Measurements from ENCODE around the gene ENDOV.

The ENDOV gene

GRCh38 chr17:80432961-80433550 lies 18.1 kb downstream of the ENDOV start:
- DNase-seq = no peak

- DNase-seq = no peak
These were observed 19.1 kb downstream of the ENDOV start for GRCh38 chr17:80433916-80434666.

- DNase-seq = no peak
These were observed 22.6 kb downstream of the ENDOV start for GRCh38 chr17:80437532-80437931.

- no peak for DNase-seq
These were observed 23.8 kb downstream of the ENDOV start for GRCh38 chr17:80438806-80439205.

- no peak for DNase-seq
These were observed 24.5 kb downstream of the ENDOV start for GRCh38 chr17:80439499-80439898.

- no peak for DNase-seq
These were observed 26.2 kb downstream of the ENDOV start for GRCh38 chr17:80441133-80441578.

DNA sequence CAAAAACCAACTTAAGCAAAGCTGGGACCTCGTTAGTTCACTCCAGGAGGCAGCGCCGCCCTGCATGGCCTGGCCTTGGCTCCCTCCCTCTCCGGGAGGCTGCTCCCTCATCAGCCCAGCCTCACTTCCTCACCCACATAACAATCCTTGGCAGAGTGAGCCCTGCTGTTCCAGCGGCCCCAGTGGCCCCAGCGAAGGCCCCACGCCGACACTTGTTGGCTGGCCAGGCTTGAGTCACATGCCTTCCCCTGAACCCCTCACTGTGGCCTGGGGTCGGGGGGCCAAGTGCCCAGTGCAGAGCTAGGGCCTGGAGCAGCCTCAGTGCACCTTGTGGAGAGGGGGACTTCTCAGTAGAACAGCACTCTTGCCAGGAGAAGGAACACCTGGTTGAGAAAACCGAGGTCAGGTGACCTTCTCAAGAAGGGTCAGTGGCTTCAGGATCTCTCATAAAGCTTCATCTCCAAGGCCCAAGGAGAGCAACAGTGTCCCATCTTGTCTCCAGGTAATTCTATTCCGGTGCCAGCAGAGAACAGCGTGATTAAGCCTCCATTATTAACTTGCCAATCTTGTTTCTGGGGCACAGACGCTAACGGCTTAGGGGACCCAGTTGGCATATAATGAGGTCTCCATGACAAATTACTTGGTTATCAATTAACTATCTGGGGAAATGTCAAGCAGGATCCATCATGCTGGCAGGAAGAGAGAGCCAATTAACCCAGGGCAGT lies 26.8 kb downstream of the ENDOV start:
- DNase-seq = no peak

GRCh38 chr17:80442323-80442659 lies 27.3 kb downstream of the ENDOV start:
- DNase-seq = no peak

GRCh38 chr17:80442764-80443163 lies 27.8 kb downstream of the ENDOV start:
- no peak for DNase-seq

- no peak for DNase-seq
These were observed 28.5 kb downstream of the ENDOV start for GRCh38 chr17:80443498-80443897.

DNA sequence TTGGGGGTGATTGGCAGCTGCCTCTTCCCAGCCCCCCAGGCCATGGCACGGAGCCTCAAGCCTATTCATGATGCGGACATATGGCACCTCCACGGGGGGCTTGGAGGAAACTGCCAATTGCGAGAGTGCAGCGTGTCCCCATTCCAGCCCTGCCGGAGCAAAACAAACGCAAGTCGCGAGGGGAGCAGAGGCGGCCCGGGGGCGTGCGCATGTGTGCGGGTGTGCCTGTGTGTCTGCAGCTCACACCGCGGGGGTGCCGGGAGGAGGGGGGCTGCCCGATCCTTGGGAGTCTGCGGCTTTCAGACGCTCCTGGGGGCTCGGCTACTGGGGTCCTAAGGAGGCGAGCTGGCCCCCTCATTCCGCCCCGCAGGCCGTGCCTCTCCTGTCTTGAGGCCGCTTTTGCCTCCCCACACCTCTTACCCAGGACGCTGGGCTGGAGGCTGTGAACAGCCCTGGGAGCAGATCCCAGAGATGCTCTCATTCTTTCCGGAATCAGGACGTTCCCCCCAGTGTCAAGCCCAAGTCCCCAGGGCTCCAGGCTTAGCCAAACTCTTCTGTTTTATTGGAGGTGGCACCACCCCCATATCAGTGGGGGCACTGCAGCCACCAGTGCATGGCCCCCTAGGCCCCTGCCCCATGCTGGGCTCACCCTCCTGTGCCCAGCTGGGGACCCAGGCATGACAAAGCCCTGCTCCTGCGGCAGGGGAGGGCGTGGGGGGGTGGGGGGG lies 29.1 kb downstream of the ENDOV start:
- DNase-seq = no peak

- DNase-seq = no peak
These were observed 29.6 kb downstream of the ENDOV start for GRCh38 chr17:80444644-80444979.

DNA sequence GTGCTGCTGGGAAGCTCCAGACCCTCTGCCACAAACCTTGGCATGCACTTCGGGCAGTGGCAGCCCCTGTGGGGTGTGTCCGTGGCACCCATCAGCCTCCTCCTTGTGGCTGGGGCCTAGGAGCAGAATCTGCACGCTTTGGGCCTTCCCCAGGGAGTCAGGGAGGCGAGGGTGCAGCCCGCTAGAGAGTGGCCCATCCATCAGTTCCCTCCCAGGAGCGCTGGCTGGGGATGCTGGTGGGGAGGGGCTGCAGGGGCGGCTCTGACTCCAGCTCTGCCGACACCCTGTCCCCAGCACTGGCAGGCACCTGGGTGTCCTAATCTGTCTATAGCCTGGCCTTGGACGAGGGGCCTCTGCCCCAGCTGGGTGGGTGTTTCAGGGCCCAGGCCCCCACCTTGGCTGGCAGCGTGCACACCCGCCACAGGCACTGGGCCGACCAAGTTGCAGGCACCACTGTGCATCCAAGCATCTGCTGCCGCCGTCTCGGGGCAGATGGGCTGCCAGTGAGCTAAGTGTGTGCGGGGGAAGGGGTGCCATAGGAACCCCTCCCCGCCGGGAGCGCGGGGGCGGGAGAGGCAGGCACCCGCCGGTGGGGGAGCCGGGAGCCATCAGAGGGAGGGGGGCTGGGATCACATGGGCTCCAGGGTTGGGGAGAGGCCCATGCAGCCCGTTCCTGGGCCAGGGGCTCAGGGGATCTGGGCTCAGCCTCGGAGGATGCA lies 30.2 kb downstream of the ENDOV start:
- no peak for DNase-seq

GRCh38 chr17:80445726-80446110 lies 30.8 kb downstream of the ENDOV start:
- no peak for DNase-seq

- DNase-seq = no peak
These were observed 31.9 kb downstream of the ENDOV start for GRCh38 chr17:80446645-80447405.

GRCh38 chr17:80447790-80448189 lies 32.8 kb downstream of the ENDOV start:
- no peak for DNase-seq

DNA sequence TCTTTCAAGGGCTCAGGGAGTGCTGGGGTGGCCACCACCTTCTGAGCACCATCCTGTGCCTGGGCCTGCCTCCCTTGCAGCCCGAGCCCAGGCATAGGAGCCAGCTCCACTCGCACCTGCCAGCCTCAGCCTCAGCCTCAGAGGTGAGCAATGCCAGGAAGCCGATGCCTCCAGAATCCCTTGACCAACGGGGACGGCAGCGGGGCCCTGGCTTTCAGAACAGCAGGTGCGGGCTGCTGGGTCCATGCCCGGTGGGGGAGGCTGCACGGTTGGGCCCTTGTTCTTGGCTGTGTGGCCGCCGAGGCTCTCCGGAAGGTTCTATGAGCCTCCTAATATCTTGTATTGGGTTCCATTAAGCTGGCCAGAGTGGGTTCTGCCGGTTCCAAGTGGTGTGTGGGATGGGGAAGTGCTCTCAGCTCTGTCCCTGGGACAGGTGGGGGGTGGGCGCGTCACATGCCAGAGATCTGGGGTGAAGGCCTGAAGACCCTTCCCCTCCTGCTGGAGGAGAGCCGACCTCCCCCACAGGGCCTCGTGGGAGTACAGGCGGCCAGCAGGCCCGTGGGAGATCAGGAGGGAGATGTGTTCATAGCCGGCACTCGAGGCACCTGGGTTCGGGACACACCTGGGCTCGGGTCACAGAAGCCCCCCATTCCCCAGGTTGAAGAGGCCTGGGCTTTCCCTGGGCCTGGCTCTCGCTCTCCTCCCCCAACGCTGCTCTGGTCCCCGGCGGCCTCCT lies 34.4 kb downstream of the ENDOV start:
- no peak for DNase-seq

DNA sequence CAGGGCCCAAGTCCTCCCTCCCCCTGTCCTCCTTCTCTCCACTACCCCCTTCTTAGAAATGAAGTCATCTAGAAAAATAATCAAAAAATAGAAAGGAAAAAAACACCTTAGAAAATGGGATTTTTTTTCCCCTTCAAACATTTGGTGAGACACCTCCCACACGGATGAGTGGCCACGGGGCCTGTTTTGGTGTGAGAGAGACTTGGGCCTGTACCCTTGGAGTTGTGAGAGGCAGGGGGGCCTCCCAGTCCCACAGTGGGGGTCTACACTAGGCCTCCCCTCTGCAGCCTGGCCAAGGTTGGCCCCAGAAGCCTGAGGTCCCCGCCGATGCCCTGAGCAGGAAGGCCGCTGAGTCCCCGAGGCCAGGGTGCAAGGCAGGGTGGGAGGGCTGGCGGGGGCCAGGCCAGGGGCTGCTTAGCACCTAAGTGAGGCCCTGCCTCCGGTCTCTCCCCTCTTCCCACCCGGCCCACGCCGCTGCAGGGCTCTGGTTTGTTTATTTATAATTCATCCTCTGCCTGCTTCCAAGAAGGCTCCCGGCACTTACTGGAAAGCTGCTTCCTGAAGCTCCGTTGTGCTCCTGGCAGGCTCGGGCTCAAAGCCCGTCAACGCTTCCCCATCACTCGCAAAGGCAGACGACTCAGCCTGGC lies 35.1 kb downstream of the ENDOV start:
- DNase-seq = no peak

- DNase-seq = no peak
These were observed 36.3 kb downstream of the ENDOV start for GRCh38 chr17:80451104-80451775.

DNA sequence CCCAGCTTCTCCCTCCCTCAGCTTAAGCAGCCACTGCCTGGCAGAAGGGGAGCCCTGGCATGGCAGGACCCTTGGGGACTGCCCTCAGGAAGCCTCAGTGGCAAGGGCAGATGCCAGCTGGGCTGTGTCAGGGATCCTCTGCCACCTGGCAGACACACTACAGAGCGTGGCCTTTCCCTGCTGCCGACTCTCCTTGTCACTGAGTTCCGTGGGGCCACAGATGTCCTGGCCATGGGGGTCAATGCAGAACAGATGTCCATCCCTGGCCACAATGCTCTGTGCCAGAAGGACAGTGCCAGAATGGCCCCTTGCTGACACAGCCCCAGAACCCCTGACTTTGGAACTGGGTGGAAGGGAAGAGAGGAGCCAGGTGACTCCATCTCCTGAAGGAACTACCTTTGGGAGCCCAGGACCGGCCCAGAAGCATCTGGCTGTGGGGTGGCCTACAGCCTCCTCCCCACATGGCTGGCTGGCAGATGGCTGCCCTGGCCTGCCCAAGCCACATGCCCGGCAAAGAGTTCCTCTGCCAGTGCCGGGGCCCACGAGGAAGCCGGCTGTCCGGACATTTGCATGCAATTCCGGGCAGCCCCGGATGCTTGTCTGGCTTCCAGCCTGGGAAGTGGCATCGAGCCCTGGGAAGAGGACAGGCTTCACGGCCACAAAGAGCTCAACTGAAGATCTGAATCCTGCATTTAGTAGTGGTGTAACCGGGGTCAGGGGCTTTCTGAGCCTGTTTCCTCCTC lies 37.4 kb downstream of the ENDOV start:
- no peak for DNase-seq

All from NCI-H1105 treated with DMSO at 0.1 percent for 48 hours (cell line).